Right cardiac atrium (tissue), 5 donors: ENCODE data around the gene MTCL1. TPM values are rescaled to one million over a fixed set of nuclear protein-coding genes. Genes with fewer than 3 reads are reported as not detected.
A peak's percentile ranks its signal among the peaks of the same experiment; 100 is the strongest.

Source experiments
- ATAC-seq, 2 donors: fragments of 200-7000 bp; cut with Tn5 transposase; one replicate each; pipeline versions ENCODE4 v1.8.0 to v1.9.1; 2020; ENCODE audit warnings: moderate library complexity in 2 of 2, mild to moderate bottlenecking in 1 of 2
- DNase-seq, 3 donors: peaks; one replicate each; pipeline ENCODE4 v3.0.0-alpha.2; 2020
- H3K27ac ChIP-seq: one replicate; pipeline ENCODE4 v1.5.1; 2013; ENCODE audit warnings: mild to moderate bottlenecking, low read length, control low read depth, moderate library complexity
- H3K27me3 ChIP-seq: one replicate; pipeline ENCODE4 v1.6.1; 2013; ENCODE audit not compliant: control insufficient read depth, insufficient read depth
- H3K4me1 ChIP-seq: one replicate; pipeline ENCODE4 v1.6.1; 2013; ENCODE audit warnings: low read length; ENCODE audit not compliant: control insufficient read depth, insufficient read depth
- H3K4me3 ChIP-seq: one replicate; pipeline ENCODE4 v1.5.1; 2013; ENCODE audit warnings: low read length, control low read depth
- H3K9me3 ChIP-seq: one replicate; pipeline ENCODE4 v1.6.1; 2013; ENCODE audit warnings: low read length; ENCODE audit not compliant: control insufficient read depth
- WGBS: extraction: QIAGEN DNeasy Blood & Tissue Kit; methylation state at CpG from one replicate; pipeline ENCODE4 v1.1.7; 2013; 5-methylcytosine and 5-hydroxymethylcytosine counted together
- intact Hi-C, 4 donors: fragments of 100-400 bp; cut with DNase I; formaldehyde crosslinking; loops; one replicate each; pipeline versions ENCODE4 v1.11.0 to v1.14.0; 2022 to 2023
- polyA plus RNA-seq: library from polyadenylated mRNA; stranded (reverse); fragments of 200-250 nt; gene quantifications from one replicate; pipeline ENCODE4 v1.2.3, GENCODE V29; 2013
- total RNA-seq, 4 donors: library from RNA; stranded (reverse); fragmentation: NEBNext Ultra II Directional; extraction: Animal tissue kit (Norgen Biotek cat#: 25700); gene quantifications; one replicate each; pipeline ENCODE4 v1.2.1, GENCODE V29; 2021
- donor health status: healthy with polysubstance abuse.
- donor health status: DM: no; HTN: yes; CAD: no.
- donor health status: DM: no; HTN: no; CAD: no.
- donor health status: DM: no; HTN: yes; CAD: no; lungs with severe emphysema.
- donor health status: DM: yes; HTN: yes; CAD: no.

Gene MTCL1
- total and polyA plus RNA-seq, 5 donors: 5.3 to 8.7 (median 6.4) TPM

GRCh38 chr18:8799596-8800441, 94.5 kb downstream of the MTCL1 start:
- H3K4me3 ChIP-seq: no peak overlapping the region
- 81% methylated on average over 29 of the region's 29 CpGs for WGBS
- DNase-seq (no peak), ATAC-seq (peak in 1 of 2 donors; percentile 20)
- intact Hi-C loops: loop anchor here in 1 of 4 donors (10.0 kb wide), 1 partner anchor 95 kb away; the partner anchor contains the start of gene MTCL1
- H3K4me1 ChIP-seq: peaks cover 3% of the 10 kb centered on the region
- H3K9me3 ChIP-seq: no peaks in the 10 kb centered on the region
- H3K27ac ChIP-seq: no peak overlapping the region
- H3K27me3 ChIP-seq: no peaks in the 10 kb centered on the region

GRCh38 chr18:8800445-8800844, 95.1 kb downstream of the MTCL1 start:
- H3K27me3 ChIP-seq: no peaks in the 10 kb centered on the region
- 74% methylated on average over 9 of the region's 9 CpGs for WGBS
- intact Hi-C loops: loop anchor here in 1 of 4 donors (10.0 kb wide), 1 partner anchor 96 kb away; the partner anchor contains the start of gene MTCL1
- H3K9me3 ChIP-seq: no peaks in the 10 kb centered on the region
- no peak for DNase-seq
- H3K4me3 ChIP-seq: no peak overlapping the region
- peak in 1 of 2 donors; percentile 28 for ATAC-seq
- no peak overlapping the region for H3K27ac ChIP-seq
- peaks cover 3% of the 10 kb centered on the region for H3K4me1 ChIP-seq

GRCh38 chr18:8800876-8801262, 95.5 kb downstream of the MTCL1 start:
- no peak for ATAC-seq

GRCh38 chr18:8801263-8801901, 96.0 kb downstream of the MTCL1 start:
- 78% methylated on average over 9 of the region's 9 CpGs for WGBS
- intact Hi-C loops: loop anchor here in 1 of 4 donors (10.0 kb wide), 1 partner anchor 97 kb away; the partner anchor contains the start of gene MTCL1
- ATAC-seq: no peak
- H3K27me3 ChIP-seq: no peaks in the 10 kb centered on the region
- no peak overlapping the region for H3K27ac ChIP-seq
- H3K4me3 ChIP-seq: no peak overlapping the region
- no peaks in the 10 kb centered on the region for H3K9me3 ChIP-seq
- no peak for DNase-seq
- peaks cover 3% of the 10 kb centered on the region for H3K4me1 ChIP-seq

More at GRCh38 chr18:8800876-8801262, 95.5 kb downstream of the MTCL1 start:
- H3K4me1 ChIP-seq: peaks cover 3% of the 10 kb centered on the region
- no peaks in the 10 kb centered on the region for H3K27me3 ChIP-seq
- H3K27ac ChIP-seq: no peak overlapping the region
- H3K9me3 ChIP-seq: no peaks in the 10 kb centered on the region
- WGBS: 87% methylated on average over 4 of the region's 4 CpGs
- H3K4me3 ChIP-seq: no peak overlapping the region
- no peak for DNase-seq
- intact Hi-C loops: loop anchor here in 1 of 4 donors (10.0 kb wide), 1 partner anchor 96 kb away; the partner anchor contains the start of gene MTCL1

GRCh38 chr18:8802017-8802672, 96.8 kb downstream of the MTCL1 start:
- Histone ChIP-seq H3K27ac (no peak overlapping the region), H3K9me3 (no peaks in the 10 kb centered on the region), H3K27me3 (no peaks in the 10 kb centered on the region), H3K4me3 (no peak overlapping the region), H3K4me1 (peaks cover 3% of the 10 kb centered on the region)
- 71% methylated on average over 6 of the region's 6 CpGs for WGBS
- ATAC-seq (no peak), DNase-seq (no peak)
- intact Hi-C loops: loop anchor here in 1 of 4 donors (10.0 kb wide), 1 partner anchor 97 kb away; the partner anchor contains the start of gene MTCL1

GRCh38 chr18:8803063-8803795, 97.9 kb downstream of the MTCL1 start:
- no peak overlapping the region for H3K27ac ChIP-seq

GRCh38 chr18:8803957-8804356, 98.6 kb downstream of the MTCL1 start:
- H3K4me3 ChIP-seq: no peak overlapping the region
- peaks cover 3% of the 10 kb centered on the region for H3K4me1 ChIP-seq
- DNase-seq: no peak
- no peaks in the 10 kb centered on the region for H3K9me3 ChIP-seq
- H3K27ac ChIP-seq: no peak overlapping the region
- ATAC-seq: no peak
- no peaks in the 10 kb centered on the region for H3K27me3 ChIP-seq
- intact Hi-C loops: loop anchor here in 1 of 4 donors (10.0 kb wide), 1 partner anchor 99 kb away; the partner anchor contains the start of gene MTCL1
- WGBS: 90% methylated on average over 1 of the region's 1 CpG

More at GRCh38 chr18:8803063-8803795, 97.9 kb downstream of the MTCL1 start:
- intact Hi-C loops: loop anchor here in 1 of 4 donors (10.0 kb wide), 1 partner anchor 98 kb away; the partner anchor contains the start of gene MTCL1
- DNase-seq (no peak), ATAC-seq (no peak)
- peaks cover 3% of the 10 kb centered on the region for H3K4me1 ChIP-seq
- H3K4me3 ChIP-seq: no peak overlapping the region
- 67% methylated on average over 8 of the region's 8 CpGs for WGBS
- H3K9me3 ChIP-seq: no peaks in the 10 kb centered on the region
- no peaks in the 10 kb centered on the region for H3K27me3 ChIP-seq

DNA sequence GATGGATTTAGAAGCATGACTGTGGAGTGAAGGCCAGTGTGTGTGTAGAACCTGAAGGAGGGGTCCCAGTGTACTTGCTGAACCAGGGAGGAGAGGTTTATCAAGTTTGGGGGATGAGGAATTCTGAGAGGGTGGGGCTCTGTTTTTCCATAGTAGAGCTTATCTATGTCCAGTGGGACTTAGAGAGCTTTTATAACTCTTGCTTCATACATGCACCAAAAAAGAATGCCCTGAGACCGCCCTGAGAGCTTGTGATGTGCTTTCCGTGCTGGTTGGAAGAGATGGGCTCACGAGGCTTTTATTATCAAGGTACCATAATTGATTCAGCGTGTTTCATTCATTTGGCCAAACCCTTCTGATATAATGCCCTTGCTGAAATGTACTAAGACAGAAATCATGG, 100.2 kb downstream of the MTCL1 start:
- Histone ChIP-seq H3K9me3 (no peaks in the 10 kb centered on the region), H3K27me3 (no peaks in the 10 kb centered on the region), H3K27ac (no peak overlapping the region), H3K4me1 (peaks cover 3% of the 10 kb centered on the region), H3K4me3 (no peak overlapping the region)
- DNase-seq (no peak), ATAC-seq (peak in 1 of 2 donors; percentile 58)
- intact Hi-C loops: loop anchor here in 1 of 4 donors (10.0 kb wide), 1 partner anchor 101 kb away; the partner anchor contains the start of gene MTCL1
- 60% methylated on average over 4 of the region's 4 CpGs for WGBS

DNA sequence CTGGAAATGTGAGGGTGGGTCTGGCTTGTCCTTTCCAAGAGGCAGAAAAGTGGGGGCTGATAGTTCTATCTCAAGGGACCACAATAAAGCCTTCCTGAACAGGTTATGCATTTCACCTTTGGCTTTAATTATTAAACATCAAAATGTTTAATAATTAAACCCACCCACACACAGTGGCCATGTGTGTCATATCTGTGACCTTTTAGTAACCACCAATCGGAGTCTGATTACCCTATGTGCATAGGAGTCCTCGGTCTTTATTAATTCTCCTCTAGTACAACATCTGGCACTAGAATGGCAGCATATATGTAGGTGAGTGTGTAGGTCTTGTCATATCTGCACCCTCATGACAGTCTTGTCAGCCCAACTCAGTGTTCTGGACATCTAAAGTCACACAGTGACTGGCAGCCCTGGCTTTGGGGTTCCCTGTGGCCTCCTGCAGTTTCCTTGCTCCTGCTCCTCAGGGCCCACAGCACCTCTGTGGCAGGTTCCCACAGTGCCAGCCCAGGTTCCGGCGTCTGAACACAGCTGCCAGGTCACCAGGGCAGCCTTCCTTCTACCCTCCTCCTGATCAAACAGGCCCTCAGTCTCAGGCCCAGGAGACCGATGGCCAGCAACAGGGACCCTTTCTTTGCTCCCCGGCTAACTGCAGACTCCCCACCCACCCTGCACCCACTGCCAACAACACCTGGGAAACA, 100.9 kb downstream of the MTCL1 start:
- DNase-seq (no peak), ATAC-seq (peak in 1 of 2 donors; percentile 31)
- Histone ChIP-seq H3K9me3 (no peaks in the 10 kb centered on the region), H3K4me1 (no peaks in the 10 kb centered on the region), H3K4me3 (no peak overlapping the region), H3K27ac (no peak overlapping the region), H3K27me3 (no peaks in the 10 kb centered on the region)
- intact Hi-C loops: loop anchor here in 1 of 4 donors (10.0 kb wide), 1 partner anchor 101 kb away; the partner anchor contains the start of gene MTCL1
- 96% methylated on average over 6 of the region's 6 CpGs for WGBS
